ENCODE results near the gene PPP1R14B. TPM values are rescaled to one million over a fixed set of nuclear protein-coding genes. Genes with fewer than 3 reads are reported as not detected.
A peak's percentile ranks its signal among the peaks of the same experiment; 100 is the strongest.

Gene PPP1R14B
- polyA plus RNA-seq, 1 donor = 62.6 TPM

DNA sequence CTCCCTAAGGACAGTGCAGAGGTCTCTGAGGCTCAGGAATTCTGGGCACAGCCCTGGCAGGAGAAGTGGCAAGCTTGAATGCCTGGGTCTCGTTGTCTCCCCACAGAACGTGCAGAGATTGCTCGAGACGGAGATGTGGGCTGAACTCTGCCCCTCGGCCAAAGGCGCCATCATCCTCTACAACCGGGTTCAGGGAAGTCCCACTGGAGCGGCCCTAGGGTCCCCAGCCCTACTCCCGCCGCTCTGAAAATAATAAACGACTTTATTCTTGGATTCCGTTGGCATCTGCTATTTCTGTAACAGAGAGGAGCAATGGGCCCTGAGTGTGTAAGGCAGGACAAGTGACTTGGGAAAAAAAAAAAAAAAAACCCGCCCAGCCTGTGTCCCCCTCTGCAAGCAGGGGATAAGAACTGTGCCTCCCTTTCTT is 17.0 kb downstream of the PPP1R14B start:
- Histone ChIP-seq H3K27me3 (ENCODE audit: control insufficient read depth, insufficient read depth, low read length) (no peaks in the 10 kb centered on the region), H3K4me1 (ENCODE audit: control insufficient read depth, insufficient read depth, low read length) (peaks cover 47% of the 10 kb centered on the region), H3K36me3 (ENCODE audit: control insufficient read depth, insufficient read depth, low read length) (no peaks in the 10 kb centered on the region), H3K27ac (ENCODE audit: low read length) (peak overlapping the region; percentile 85), H3K4me3 (ENCODE audit: low read length) (peak overlapping the region; percentile 87), H3K9me3 (ENCODE audit: control insufficient read depth, low read depth, low read length) (no peaks in the 10 kb centered on the region)
- WGBS (ENCODE audit: insufficient coverage, low lambda C conversion rate) = 0% methylated on average over 1 of the region's 13 CpGs
- DNase-seq = peak in 1 of 2 donors; percentile 72

DNA sequence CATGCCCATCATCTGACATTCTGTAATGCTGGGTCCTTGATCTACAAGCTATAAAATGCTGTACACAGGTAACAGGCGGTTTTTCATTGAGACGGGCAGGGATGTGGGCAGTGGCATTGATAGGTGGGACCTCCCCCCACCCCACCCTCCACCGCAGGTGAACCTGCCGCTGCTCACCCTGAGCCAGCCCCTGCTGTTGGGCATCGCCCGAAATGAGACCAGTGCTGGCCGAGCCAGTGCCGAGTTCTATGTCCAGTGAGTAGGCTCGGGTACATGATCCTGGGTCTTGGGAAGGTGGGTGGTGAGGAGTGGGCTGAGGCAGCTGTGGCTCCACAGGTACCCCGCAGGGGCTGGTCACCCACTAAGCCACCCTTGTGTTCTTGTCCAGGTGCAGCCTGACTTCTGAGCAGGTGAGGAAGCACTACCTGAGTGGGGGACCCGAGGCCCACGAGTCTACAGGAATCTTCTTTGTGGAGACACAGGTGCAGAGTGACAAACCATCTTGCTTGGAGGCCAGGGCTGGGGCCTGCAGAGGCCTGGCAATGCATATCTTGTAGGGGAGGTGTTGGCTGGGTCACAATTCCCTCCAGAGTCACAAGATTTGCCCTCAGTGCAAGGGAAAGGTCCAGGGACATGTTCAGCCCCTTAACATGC is 17.5 kb downstream of the PPP1R14B start:
- WGBS (ENCODE audit: insufficient coverage, low lambda C conversion rate) = no CpG with 5 or more reads among the region's 12 CpGs
- Histone ChIP-seq H3K4me3 (ENCODE audit: low read length) (peak overlapping the region; percentile 87), H3K27me3 (ENCODE audit: control insufficient read depth, insufficient read depth, low read length) (no peaks in the 10 kb centered on the region)

DNA sequence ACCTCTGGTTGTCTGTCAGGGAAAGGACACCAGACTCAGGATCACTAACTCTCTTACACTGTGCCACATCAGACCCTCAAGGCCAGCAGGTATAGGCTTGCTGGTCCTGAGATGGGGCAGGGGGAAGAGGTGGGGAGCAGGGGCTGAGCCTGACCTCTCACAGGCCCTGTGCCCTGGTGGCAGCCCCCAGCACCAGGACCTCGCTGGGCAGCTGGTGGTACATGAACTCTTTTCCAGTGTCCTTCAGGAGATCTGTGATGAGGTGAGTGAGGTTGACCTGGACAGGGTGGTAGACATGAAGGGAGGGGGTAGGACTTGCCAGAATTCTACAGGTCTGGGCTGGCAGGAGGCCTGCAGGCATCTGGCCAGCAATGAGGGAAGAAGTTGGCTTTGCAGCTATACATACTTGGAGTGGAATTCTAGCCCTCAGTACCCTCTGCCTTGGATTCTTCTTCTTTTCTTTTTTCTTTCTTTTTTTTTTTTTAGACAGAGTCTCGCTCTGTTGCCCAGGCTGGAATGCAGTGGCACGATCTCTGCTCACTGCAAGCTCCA is 19.3 kb downstream of the PPP1R14B start:
- H3K27me3 ChIP-seq (ENCODE audit: control insufficient read depth, insufficient read depth, low read length) = no peaks in the 10 kb centered on the region
- peaks cover 15% of the 10 kb centered on the region for H3K36me3 ChIP-seq (ENCODE audit: control insufficient read depth, insufficient read depth, low read length)
- no peak for DNase-seq
- H3K9me3 ChIP-seq (ENCODE audit: control insufficient read depth, low read depth, low read length) = no peaks in the 10 kb centered on the region
- no CpG with 5 or more reads among the region's 3 CpGs for WGBS (ENCODE audit: insufficient coverage, low lambda C conversion rate)
- peak overlapping the region; percentile 98 for H3K4me3 ChIP-seq (ENCODE audit: low read length)
- H3K27ac ChIP-seq (ENCODE audit: low read length) = no peak overlapping the region
- H3K4me1 ChIP-seq (ENCODE audit: control insufficient read depth, insufficient read depth, low read length) = peaks cover 45% of the 10 kb centered on the region

More for the DNA sequence above, 17.5 kb downstream of the PPP1R14B start:
- Histone ChIP-seq H3K4me1 (ENCODE audit: control insufficient read depth, insufficient read depth, low read length) (peaks cover 47% of the 10 kb centered on the region), H3K9me3 (ENCODE audit: control insufficient read depth, low read depth, low read length) (no peaks in the 10 kb centered on the region), H3K36me3 (ENCODE audit: control insufficient read depth, insufficient read depth, low read length) (peaks cover 3% of the 10 kb centered on the region), H3K27ac (ENCODE audit: low read length) (peak overlapping the region; percentile 85)
- no peak for DNase-seq

DNA sequence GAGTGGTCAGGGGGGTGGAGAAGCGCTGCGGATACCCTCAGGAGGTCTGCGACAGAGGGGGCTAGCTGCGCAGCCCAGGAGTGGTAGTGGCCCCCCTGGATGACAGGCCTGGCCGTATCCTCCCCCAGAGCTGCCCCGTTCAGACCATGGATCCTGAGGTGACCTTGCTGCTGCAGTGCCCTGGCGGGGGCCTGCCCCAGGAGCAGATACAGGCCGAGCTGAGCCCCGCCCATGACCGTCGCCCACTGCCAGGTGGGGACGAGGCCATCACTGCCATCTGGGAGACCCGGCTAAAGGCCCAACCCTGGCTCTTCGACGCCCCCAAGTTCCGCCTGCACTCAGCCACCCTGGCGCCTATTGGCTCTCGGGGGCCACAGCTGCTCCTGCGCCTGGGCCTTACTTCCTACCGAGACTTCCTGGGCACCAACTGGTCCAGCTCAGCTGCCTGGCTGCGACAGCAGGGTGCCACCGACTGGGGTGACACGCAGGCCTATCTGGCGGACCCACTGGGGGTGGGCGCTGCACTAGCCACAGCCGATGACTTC is 20.2 kb downstream of the PPP1R14B start:
- no CpG with 5 or more reads among the region's 26 CpGs for WGBS (ENCODE audit: insufficient coverage, low lambda C conversion rate)
- peaks cover 37% of the 10 kb centered on the region for H3K4me1 ChIP-seq (ENCODE audit: control insufficient read depth, insufficient read depth, low read length)
- DNase-seq = peak in 1 of 2 donors; percentile 68

DNA sequence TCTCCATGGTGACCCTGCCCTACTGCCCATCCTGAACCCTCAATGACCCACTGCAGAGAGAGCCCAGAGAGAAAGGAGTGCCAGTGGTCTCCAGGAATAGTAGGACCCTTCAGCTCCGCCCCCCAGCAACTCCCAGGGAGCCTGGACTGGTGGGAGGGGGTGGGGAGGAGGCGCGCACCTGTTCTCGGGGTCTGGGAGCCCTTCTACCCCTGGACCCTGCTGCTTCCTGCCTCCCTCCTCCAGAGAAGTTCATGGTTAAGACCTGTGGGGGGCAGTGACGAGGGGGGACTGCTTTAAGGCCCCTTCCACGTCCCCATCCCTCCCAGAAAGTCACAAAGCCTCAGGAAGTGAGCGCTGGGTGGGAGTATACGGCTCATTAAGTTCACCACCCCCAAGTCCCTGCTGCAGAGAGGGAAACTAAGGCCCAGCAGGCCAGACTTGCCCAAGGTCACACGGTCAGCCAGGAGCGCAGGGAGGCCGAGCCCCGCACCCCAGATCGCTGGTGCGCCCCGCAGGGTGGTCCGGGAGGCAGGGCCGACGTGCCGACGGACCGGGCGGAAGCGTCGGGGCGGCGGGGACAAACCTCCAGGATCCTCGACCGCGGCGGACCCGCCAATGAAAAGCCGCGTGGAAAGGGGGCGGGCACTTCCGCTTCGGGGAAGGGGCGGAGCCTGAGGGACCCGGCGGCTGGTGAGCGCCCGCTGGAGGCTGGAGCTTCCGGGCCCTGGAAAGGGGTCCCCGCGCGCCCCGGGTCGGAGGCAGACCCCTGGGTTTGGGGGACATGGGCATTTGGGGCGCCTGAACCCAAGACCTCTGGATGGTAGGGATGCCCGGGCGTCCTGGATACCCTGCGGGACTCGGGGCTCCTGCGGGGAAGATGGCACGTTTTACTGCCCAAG is 20.9 kb downstream of the PPP1R14B start, which contains the start of the genes NUDT22 and TRPT1:
Gene NUDT22, plus strand, starts transcription at position 667 of the 899 bp plus-strand sequence. CDS start 379 bp downstream, outside the sequence.
Gene TRPT1, minus strand, starts transcription at position 579 of the 899 bp plus-strand sequence. Its CDS starts 326 bp downstream, at position 253.
- DNase-seq = peak; percentile 82 to 88
- Histone ChIP-seq H3K9me3 (ENCODE audit: control insufficient read depth, low read depth, low read length) (no peaks in the 10 kb centered on the region), H3K27ac (ENCODE audit: low read length) (peak within 1 kb of the TSS; percentile 46), H3K4me1 (ENCODE audit: control insufficient read depth, insufficient read depth, low read length) (peaks cover 33% of the 10 kb centered on the region), H3K27me3 (ENCODE audit: control insufficient read depth, insufficient read depth, low read length) (no peaks in the 10 kb centered on the region), H3K4me3 (ENCODE audit: low read length) (peak within 1 kb of the TSS; percentile 98), H3K36me3 (ENCODE audit: control insufficient read depth, insufficient read depth, low read length) (peaks cover 18% of the 10 kb centered on the region)
- no CpG with 5 or more reads among the region's 54 CpGs for WGBS (ENCODE audit: insufficient coverage, low lambda C conversion rate)

More for the DNA sequence above, 20.2 kb downstream of the PPP1R14B start:
- peaks cover 15% of the 10 kb centered on the region for H3K36me3 ChIP-seq (ENCODE audit: control insufficient read depth, insufficient read depth, low read length)
- H3K27ac ChIP-seq (ENCODE audit: low read length) = peak overlapping the region; percentile 46
- H3K9me3 ChIP-seq (ENCODE audit: control insufficient read depth, low read depth, low read length) = no peaks in the 10 kb centered on the region
- no peaks in the 10 kb centered on the region for H3K27me3 ChIP-seq (ENCODE audit: control insufficient read depth, insufficient read depth, low read length)
- H3K4me3 ChIP-seq (ENCODE audit: low read length) = peak overlapping the region; percentile 98

DNA sequence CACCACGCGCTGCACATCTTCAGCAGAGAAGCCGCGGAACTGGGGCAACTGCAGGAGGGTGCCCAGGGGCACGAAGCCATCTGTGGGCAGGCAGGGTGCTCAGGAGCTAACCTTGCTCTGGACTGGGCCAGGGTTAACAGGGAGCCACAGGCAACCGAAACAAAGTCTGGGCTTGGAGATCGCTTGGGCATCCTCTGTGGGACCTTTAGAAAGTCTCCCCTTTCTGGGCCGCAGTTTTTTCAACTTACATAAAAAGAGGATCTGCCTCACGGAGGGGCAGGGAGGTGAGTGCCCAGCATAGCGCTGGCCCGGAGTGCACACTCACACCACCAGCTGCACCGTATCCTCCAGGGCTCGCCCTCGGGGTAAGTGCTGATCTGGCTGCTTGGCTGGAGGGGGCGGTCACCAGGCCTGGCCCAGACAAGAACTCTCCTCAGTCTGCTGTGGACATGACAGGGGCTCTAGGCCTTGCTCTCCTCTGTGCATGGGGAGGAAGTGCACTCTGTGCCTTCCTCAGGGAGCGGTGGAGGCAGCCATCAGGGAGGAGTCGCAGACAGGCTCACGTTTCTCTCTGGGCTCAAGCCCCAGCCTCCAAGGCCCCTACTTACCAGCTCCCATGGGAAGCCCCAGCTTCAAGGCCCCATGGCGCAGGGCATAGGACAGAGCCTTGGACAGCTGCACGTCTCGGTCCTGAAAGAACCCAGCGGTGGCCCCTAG is 21.7 kb downstream of the PPP1R14B start:
- H3K4me3 ChIP-seq (ENCODE audit: low read length) = peak overlapping the region; percentile 98
- peaks cover 26% of the 10 kb centered on the region for H3K36me3 ChIP-seq (ENCODE audit: control insufficient read depth, insufficient read depth, low read length)
- DNase-seq = no peak
- peaks cover 33% of the 10 kb centered on the region for H3K4me1 ChIP-seq (ENCODE audit: control insufficient read depth, insufficient read depth, low read length)
- WGBS (ENCODE audit: insufficient coverage, low lambda C conversion rate) = no CpG with 5 or more reads among the region's 22 CpGs
- no peaks in the 10 kb centered on the region for H3K27me3 ChIP-seq (ENCODE audit: control insufficient read depth, insufficient read depth, low read length)
- H3K27ac ChIP-seq (ENCODE audit: low read length) = peak overlapping the region; percentile 37
- no peaks in the 10 kb centered on the region for H3K9me3 ChIP-seq (ENCODE audit: control insufficient read depth, low read depth, low read length)

DNA sequence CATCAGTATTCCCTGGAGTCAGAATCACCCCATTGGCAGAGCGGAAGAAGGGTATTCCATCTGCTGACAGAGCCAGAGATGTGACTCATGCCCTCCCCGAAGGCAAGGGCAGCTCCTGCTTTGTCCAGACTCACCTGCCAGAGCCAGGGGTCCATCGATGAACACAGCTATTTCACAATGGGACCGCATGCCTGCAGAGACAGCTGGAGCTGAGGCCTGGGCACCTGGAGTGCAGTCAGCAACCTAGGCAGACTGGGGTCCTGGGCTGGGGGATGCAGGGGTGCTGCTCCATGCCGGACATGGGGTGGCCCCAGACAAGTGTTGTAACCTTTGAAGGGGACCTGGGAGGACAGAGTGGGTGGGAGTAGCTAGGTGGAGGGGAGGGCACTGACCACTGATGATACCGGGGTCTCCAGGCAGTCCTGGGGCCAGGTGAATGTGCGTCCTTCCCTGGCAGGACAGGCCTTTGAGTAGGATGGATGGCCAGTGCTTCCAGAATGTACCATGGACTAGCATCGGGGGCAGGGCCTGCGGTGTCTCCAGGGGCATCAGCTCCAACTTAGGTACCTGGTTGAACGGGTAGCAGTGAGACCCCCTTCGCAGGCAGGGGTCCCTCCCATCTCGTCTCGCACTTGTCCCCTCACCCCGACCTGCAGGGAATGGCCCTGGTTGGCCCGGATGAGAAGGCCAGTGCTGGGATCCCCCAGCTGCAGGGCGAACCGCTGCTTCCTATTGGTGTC is 22.4 kb downstream of the PPP1R14B start:
- no CpG with 5 or more reads among the region's 17 CpGs for WGBS (ENCODE audit: insufficient coverage, low lambda C conversion rate)
- H3K4me1 ChIP-seq (ENCODE audit: control insufficient read depth, insufficient read depth, low read length) = peaks cover 26% of the 10 kb centered on the region
- no peaks in the 10 kb centered on the region for H3K27me3 ChIP-seq (ENCODE audit: control insufficient read depth, insufficient read depth, low read length)
- H3K36me3 ChIP-seq (ENCODE audit: control insufficient read depth, insufficient read depth, low read length) = peaks cover 29% of the 10 kb centered on the region
- no peak for DNase-seq
- no peak overlapping the region for H3K27ac ChIP-seq (ENCODE audit: low read length)
- H3K4me3 ChIP-seq (ENCODE audit: low read length) = no peak overlapping the region
- no peaks in the 10 kb centered on the region for H3K9me3 ChIP-seq (ENCODE audit: control insufficient read depth, low read depth, low read length)

DNA sequence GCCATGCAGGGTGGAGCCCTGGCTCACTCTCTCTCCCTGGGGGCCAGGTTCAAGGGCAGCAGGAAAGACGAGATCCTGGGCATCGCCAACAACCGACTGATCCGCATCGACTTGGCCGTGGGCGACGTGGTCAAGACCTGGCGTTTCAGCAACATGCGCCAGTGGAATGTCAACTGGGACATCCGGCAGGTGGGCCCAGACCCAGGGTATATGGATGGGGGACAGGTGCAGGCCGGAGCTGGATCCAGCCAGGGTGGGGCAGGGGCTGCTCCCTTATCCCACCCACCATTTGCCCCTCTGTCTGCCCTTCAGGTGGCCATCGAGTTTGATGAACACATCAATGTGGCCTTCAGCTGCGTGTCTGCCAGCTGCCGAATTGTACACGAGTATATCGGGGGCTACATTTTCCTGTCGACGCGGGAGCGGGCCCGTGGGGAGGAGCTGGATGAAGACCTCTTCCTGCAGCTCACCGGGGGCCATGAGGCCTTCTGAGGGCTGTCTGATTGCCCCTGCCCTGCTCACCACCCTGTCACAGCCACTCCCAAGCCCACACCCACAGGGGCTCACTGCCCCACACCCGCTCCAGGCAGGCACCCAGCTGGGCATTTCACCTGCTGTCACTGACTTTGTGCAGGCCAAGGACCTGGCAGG is 23.6 kb downstream of the PPP1R14B start:
- Histone ChIP-seq H3K9me3 (ENCODE audit: control insufficient read depth, low read depth, low read length) (no peaks in the 10 kb centered on the region), H3K36me3 (ENCODE audit: control insufficient read depth, insufficient read depth, low read length) (peaks cover 29% of the 10 kb centered on the region), H3K4me3 (ENCODE audit: low read length) (no peak overlapping the region), H3K27ac (ENCODE audit: low read length) (no peak overlapping the region), H3K4me1 (ENCODE audit: control insufficient read depth, insufficient read depth, low read length) (peaks cover 22% of the 10 kb centered on the region), H3K27me3 (ENCODE audit: control insufficient read depth, insufficient read depth, low read length) (no peaks in the 10 kb centered on the region)
- WGBS (ENCODE audit: insufficient coverage, low lambda C conversion rate) = no CpG with 5 or more reads among the region's 24 CpGs
- peak in 1 of 2 donors; percentile 52 for DNase-seq

DNA sequence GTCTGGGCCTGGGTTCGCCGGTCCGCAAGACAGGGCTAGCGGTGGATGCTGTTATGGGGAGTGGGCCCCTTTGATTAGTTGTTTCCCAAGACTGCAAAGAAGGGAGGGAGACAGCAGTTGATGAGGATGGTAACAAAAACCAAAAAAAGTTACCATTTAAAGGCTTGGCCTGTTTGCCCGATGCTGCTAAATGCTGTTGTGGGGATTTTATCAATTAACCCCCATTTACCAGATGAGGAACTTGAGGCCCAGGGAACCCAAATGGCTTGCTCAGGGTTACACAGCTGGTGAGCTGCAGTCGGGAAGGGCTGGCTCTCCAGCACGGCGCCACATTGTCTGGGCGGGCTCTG is 24.1 kb downstream of the PPP1R14B start:
- no peaks in the 10 kb centered on the region for H3K9me3 ChIP-seq (ENCODE audit: control insufficient read depth, low read depth, low read length)
- no peaks in the 10 kb centered on the region for H3K27me3 ChIP-seq (ENCODE audit: control insufficient read depth, insufficient read depth, low read length)
- H3K4me3 ChIP-seq (ENCODE audit: low read length) = no peak overlapping the region
- H3K27ac ChIP-seq (ENCODE audit: low read length) = no peak overlapping the region
- peaks cover 29% of the 10 kb centered on the region for H3K36me3 ChIP-seq (ENCODE audit: control insufficient read depth, insufficient read depth, low read length)
- no CpG with 5 or more reads among the region's 9 CpGs for WGBS (ENCODE audit: insufficient coverage, low lambda C conversion rate)
- H3K4me1 ChIP-seq (ENCODE audit: control insufficient read depth, insufficient read depth, low read length) = peaks cover 22% of the 10 kb centered on the region
- no peak for DNase-seq

Measured in large intestine (tissue), 3 donors.